CD4-positive, alpha-beta T cell treated with Interleukin-12 subunit alpha and Interleukin-12 subunit beta, for 1 hour (primary cell): Measurements from ENCODE around the gene YPEL4.

Experiments
- DNase-seq: peaks from one replicate; pipeline ENCODE4 v3.0.0-alpha.2; 2020

YPEL4 gene

DNA sequence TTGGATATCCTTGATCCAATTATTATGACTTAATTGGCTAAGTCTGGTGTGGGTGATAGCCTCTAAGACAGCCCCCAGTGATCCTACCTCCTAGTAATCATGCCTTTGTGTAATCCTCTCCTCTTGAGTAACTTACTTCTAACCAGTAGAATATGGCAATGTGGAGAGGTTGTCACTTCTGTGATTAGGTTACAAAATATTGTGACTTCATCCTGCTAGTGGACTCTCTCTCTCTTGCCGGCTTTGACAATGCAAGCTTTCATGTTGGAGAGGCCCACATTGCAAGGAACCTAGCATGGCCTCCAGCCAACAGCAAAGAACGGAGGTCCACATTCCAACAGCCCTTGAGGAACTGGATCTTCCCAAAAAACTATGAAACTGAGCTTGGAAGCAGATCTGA is 19.5 kb downstream of the YPEL4 start:
- DNase-seq = no peak

- DNase-seq = no peak
Measured at GRCh38 chr11:57626895-57627294, 22.8 kb downstream of the YPEL4 start.

- no peak for DNase-seq
Measured at GRCh38 chr11:57624864-57625263, 24.8 kb downstream of the YPEL4 start.

DNA sequence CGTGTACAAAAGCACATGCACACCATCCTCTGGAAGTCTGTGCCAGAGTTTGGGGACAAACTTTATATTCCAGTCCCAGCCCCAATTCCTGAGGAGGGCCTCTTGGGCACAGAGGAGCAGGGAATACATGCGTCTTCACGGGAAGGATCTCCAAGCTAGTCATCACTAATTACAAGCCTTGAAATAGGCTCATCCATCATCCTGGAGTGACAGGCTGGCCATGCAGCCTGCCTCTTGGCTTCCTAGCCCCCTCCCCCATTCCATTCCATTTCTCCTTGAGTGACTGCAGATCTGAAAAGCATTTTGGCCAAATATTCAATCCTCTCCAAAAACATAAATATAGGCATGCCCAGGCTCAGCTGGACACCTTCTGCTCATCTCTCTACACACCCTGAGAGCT is 27.4 kb downstream of the YPEL4 start:
- DNase-seq = no peak

DNA sequence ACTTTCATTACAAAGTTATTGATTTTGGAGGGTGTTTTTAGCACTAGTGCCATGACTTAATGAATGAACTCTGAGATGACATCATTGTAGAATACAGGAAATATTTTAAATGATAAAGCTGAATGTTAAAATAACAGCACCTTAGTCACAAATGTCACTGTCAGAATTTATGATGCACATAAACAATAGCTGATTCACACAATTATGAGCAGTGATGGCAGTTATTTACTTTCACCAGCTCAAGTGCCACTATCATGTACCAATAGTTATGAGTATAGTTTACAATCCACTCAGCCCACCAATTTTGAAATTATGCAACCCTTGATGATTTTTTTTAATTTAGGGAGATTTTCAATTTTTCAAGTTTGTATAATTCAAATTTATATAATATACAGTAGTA is 29.2 kb downstream of the YPEL4 start:
- no peak for DNase-seq

- DNase-seq = no peak
Measured at GRCh38 chr11:57619331-57619730, 30.4 kb downstream of the YPEL4 start.

DNA sequence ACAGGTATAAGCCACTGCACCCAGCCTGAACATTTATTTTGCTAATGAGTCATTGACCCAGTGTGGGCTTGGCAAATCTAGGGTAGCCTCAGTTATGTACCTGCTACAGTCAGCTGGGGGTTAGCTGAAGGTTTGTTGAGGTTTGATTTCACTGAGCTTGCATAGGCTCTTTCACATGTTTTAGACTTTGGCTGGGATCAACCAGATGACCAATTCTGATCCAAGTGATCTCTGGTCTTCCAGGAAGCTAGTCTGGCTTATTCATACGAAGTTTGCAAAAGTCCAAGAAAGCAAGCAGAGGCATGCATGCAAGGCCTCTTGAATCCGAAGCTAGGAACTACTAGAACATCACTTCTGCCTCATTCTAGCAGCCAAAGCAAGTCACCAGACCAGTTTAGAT is 31.3 kb downstream of the YPEL4 start:
- no peak for DNase-seq

- DNase-seq = no peak
Measured at GRCh38 chr11:57616595-57616994, 33.1 kb downstream of the YPEL4 start.

GRCh38 chr11:57615308-57615707 is 34.4 kb downstream of the YPEL4 start:
- no peak for DNase-seq

GRCh38 chr11:57614234-57614772 is 35.4 kb downstream of the YPEL4 start:
- no peak for DNase-seq

- no peak for DNase-seq
Measured at GRCh38 chr11:57610170-57610569, 39.5 kb downstream of the YPEL4 start.

DNA sequence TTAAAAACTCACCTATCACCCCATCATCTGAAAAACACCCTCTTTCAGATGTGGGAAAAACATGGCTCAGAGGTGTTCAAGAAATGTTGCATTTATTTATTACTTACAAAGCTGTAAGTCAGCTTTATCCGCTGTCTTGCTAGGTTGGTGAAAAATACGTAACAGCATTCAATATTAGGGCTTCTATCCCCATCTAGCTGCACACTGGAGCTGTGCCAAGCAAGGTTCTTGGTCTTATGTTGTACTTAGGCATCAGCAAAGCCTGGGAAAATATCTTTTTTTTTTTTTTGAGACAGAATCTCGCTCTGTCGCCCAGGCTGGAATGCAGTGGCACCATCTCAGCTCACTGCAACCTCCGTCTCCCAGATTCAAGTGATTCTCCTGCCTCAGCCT is 44.7 kb downstream of the YPEL4 start:
- DNase-seq = no peak

GRCh38 chr11:57604296-57605027 is 45.2 kb downstream of the YPEL4 start:
- DNase-seq = no peak

DNA sequence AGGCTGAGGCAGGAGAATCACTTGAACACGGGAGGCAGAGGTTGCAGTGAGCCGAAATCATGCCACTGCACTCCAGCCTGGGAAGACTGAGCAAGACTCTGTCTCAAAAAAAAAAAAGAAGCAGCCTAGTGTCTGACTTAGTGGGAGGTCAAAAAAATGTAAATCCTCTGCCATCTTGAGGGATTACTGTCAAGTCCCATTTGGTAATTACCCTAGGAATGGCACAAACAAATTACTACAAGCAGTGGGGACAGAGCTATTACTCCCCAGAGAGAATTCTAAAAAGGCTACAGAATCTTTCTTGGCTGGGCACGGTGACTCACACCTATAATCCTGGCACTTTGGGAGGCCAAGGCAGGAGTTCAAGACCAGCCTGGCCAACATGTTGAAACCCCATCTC is 48.4 kb downstream of the YPEL4 start:
- DNase-seq = no peak

DNA sequence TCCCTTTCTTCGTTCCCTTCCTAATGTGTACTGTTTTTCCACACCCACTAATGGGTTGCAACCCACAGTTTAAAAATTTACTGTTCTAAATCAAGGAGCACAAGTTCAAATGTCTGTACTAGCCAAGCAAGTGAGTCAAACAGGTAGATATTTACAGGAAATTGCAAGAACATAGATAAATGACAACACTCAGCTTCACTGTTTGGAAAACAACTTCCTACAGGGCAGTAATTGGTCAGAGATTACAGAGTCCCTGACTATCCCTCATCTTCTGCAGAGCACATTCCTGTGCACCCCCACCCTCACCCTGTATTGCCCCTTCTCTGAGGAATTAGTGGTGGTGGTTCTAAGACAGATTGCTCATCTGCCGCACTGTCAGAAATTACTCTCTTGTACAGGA is 50.3 kb downstream of the YPEL4 start:
- no peak for DNase-seq

- no peak for DNase-seq
Measured at GRCh38 chr11:57598831-57599155, 50.9 kb downstream of the YPEL4 start.

DNA sequence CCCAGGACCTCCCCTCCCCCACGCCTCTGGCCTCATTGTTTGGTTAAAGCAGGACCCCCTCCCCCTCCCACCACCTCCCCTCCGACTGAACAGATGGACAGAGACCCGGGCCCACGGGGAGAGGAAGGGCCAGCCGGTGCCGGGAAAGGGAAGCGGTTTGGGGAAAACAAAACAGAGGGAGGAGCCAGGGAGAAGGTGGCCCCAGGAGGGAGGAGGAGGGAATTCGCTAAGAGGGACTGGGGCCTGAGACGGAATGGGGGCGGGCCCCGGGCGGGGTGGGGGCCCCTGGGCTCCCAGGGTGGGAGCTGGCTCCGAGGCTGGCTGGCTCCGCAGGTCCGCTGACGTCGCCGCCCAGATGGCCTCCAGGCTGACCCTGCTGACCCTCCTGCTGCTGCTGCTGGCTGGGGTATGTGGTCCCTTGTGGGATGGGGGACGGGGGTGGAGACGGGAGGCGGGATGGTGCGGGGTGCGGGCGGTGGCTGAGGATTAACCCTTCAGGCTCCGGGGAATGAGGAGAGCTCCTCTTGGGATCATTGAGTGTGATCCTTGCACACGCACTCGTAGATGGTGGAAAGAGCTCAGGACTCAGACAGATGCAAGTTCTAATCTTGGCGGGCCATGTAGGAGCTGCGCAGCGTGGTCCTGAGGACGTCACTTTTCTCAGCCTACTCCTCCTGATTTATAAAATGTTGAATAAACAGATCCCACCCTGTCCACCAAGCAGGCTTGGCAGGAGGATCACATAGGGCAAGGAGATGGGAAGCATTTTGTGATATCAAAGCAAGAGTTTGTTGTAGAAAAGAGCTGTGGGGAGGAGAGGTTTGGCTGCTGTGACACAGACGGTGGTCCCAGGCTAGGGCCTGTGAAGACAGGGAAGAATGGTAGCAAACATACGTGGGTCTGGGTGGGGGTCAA is 51.5 kb downstream of the YPEL4 start:
- no peak for DNase-seq

GRCh38 chr11:57597461-57597915 is 52.2 kb downstream of the YPEL4 start, which contains the start of gene SERPING1:
TSS of gene SERPING1 (plus strand) at chr11:57597685. CDS start at chr11:57598271, 586 bp downstream.
- no peak for DNase-seq

DNA sequence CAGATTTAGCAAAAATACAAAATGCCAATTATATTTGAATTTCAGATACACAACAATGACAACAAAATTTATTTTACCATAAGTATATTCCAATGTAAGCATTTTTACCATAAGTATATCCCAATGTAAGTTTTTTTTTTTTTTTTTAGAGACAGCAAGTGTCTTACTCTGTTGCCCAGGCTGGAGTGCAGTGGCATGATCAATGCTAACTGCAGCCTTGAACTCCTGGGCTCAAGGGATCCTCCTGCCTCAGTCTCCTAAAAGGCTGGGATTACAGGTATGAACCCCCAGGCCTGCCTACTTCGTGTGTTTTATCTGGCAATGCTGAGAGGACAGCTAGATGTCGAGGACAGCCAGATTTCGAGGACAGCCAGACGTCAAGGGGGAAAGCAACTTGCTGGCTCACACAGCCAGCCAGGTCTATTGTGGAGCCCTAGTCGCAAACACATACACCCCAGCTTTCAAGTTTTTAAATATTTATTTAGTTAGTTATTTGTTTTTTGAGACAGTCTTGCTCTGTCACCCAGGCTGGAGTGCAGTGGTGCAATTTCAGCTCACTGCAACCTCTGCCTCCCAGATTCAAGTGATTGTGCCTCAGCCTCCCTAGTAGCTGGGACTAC is 53.3 kb downstream of the YPEL4 start:
- no peak for DNase-seq
